H1 (cell line): ENCODE measurements around the gene GNAT2. TPM values are rescaled to one million over a fixed set of nuclear protein-coding genes. Genes with fewer than 3 reads are reported as not detected.

Experiments
- CTCF ChIA-PET: fragments of 300-600 bp; sonication (Branson Sonifier 250); formaldehyde crosslinking; loops from one replicate; lab custom pipeline; 2021; ENCODE audit not compliant: partially characterized antibody; lab: Charles Lee
- POLR2A ChIA-PET: fragments of 300-600 bp; sonication (Branson Sonifier 250); formaldehyde crosslinking; loops from one replicate; lab custom pipeline; 2021; ENCODE audit warnings: inconsistent platforms; ENCODE audit not compliant: partially characterized antibody; lab: Charles Lee
- DNase-seq, 2 experiments: peaks; one replicate each; pipeline versions ENCODE4 v3.0.0 to v3.0.0-alpha.2; 2010 to 2022; ENCODE audit warnings: low spot score in 2 of 2, low read depth in 1 of 2, mixed read lengths in 1 of 2
- FAIRE-seq: peaks from 2 replicates; lab custom pipeline; 2011; peaks lifted over from hg19 to GRCh38; lab: Jason Lieb, UNC
- H2AFZ ChIP-seq: 2 replicates; pipeline ENCODE4 v1.8.1; 2012; ENCODE audit warnings: low read length, inconsistent platforms
- H2AK5ac ChIP-seq: 2 replicates; pipeline ENCODE4 v1.6.1; 2013; ENCODE audit warnings: low read depth, low read length
- H2BK120ac ChIP-seq: replicated peaks from 2 replicates; pipeline ENCODE3; 2013; ENCODE audit warnings: low read depth, low read length, inconsistent platforms
- H2BK12ac ChIP-seq: 2 replicates; pipeline ENCODE4 v1.6.1; 2013; ENCODE audit warnings: low read depth, low read length
- H2BK15ac ChIP-seq: 2 replicates; pipeline ENCODE4 v1.6.1; 2013; ENCODE audit warnings: low read length
- H2BK20ac ChIP-seq: 2 replicates; pipeline ENCODE4 v1.6.1; 2013; ENCODE audit warnings: low read length
- H2BK5ac ChIP-seq: 2 replicates; pipeline ENCODE4 v1.6.1; 2013; ENCODE audit warnings: low read depth, low read length
- H3K14ac ChIP-seq: 2 replicates; pipeline ENCODE4 v1.6.1; 2013; ENCODE audit warnings: inconsistent platforms; ENCODE audit not compliant: insufficient read length
- H3K18ac ChIP-seq: 2 replicates; pipeline ENCODE4 v1.6.1; 2013; ENCODE audit warnings: low read length; ENCODE audit errors: extremely low read depth
- H3K23ac ChIP-seq: 2 replicates; pipeline ENCODE4 v1.6.1; 2013; ENCODE audit warnings: inconsistent platforms; ENCODE audit not compliant: insufficient read length
- H3K23me2 ChIP-seq: 2 replicates; pipeline ENCODE4 v1.6.1; 2013; ENCODE audit warnings: low read depth, low read length
- H3K27ac ChIP-seq: 2 replicates; pipeline ENCODE4 v1.6.1; 2011; ENCODE audit warnings: low read depth, low read length, inconsistent platforms
- H3K27me3 ChIP-seq, 4 experiments: replicated peaks in 1 of 4; 1 replicate in 1 of 4; 2 replicates in 3 of 4; pipeline versions ENCODE4 v1.6.1 to v1.8.1; 2011 to 2013; ENCODE audit warnings: low read length in 3 of 4, mild to moderate bottlenecking in 3 of 4, inconsistent platforms in 2 of 4, mixed read lengths in 2 of 4, moderate library complexity in 1 of 4; ENCODE audit not compliant: control insufficient read depth in 3 of 4, insufficient read depth in 3 of 4; ENCODE audit errors: extremely low read depth in 1 of 4
- H3K36me3 ChIP-seq, 4 experiments: 2 replicates each; pipeline versions ENCODE4 v1.6.1 to v1.8.1; 2011 to 2013; ENCODE audit warnings: mild to moderate bottlenecking in 4 of 4, low read length in 3 of 4, moderate library complexity in 2 of 4, control low read depth in 1 of 4, inconsistent platforms in 1 of 4; ENCODE audit not compliant: insufficient read depth in 4 of 4, control insufficient read depth in 2 of 4
- H3K4ac ChIP-seq: replicated peaks from 2 replicates; pipeline ENCODE3; 2013; ENCODE audit warnings: low read length, low read depth, mixed read lengths, inconsistent platforms; ENCODE audit not compliant: insufficient read length
- H3K4me1 ChIP-seq, 4 experiments: replicated peaks in 1 of 4; 1 replicate in 1 of 4; 2 replicates in 3 of 4; pipeline versions ENCODE4 v1.6.1 to v1.8.1; 2011 to 2013; ENCODE audit warnings: low read length in 3 of 4, inconsistent platforms in 2 of 4, mixed read lengths in 1 of 4; ENCODE audit not compliant: insufficient read depth in 4 of 4, control insufficient read depth in 3 of 4
- H3K4me2 ChIP-seq, 2 experiments: 2 replicates each; pipeline versions ENCODE4 v1.6.1 to v1.8.1; 2011 to 2013; ENCODE audit warnings: low read depth in 2 of 2, low read length in 2 of 2, control low read depth in 1 of 2, inconsistent platforms in 1 of 2, mild to moderate bottlenecking in 1 of 2; ENCODE audit not compliant: insufficient read depth in 1 of 2
- H3K4me3 ChIP-seq, 4 experiments: fragments of 200-600, 300-600 bp in 1 of 4; sonication (generic), shearing (Covaris generic), sonication (Bioruptor Twin) in 1 of 4; 2 replicates each; pipeline versions ENCODE4 v1.5.1 to v1.8.1; 2011 to 2016; ENCODE audit warnings: low read length in 4 of 4, low read depth in 3 of 4, control low read depth in 2 of 4, inconsistent platforms in 2 of 4, mild to moderate bottlenecking in 2 of 4, mixed read lengths in 1 of 4, moderate library complexity in 1 of 4; ENCODE audit not compliant: insufficient read depth in 2 of 4; ENCODE audit errors: extremely low read depth in 1 of 4
- H3K56ac ChIP-seq: replicated peaks from 2 replicates; pipeline ENCODE3; 2013; ENCODE audit warnings: low read depth, mild to moderate bottlenecking, mixed read lengths, low read length, inconsistent platforms; ENCODE audit not compliant: insufficient read length
- H3K79me1 ChIP-seq: 2 replicates; pipeline ENCODE4 v1.6.1; 2013; ENCODE audit warnings: low read depth, low read length, control low read depth
- H3K79me2 ChIP-seq, 2 experiments: 2 replicates each; pipeline versions ENCODE4 v1.6.1 to v1.8.1; 2012 to 2013; ENCODE audit warnings: low read length in 2 of 2, mild to moderate bottlenecking in 2 of 2, inconsistent platforms in 1 of 2; ENCODE audit not compliant: insufficient read depth in 2 of 2, control insufficient read depth in 1 of 2
- H3K9ac ChIP-seq, 4 experiments: replicated peaks in 1 of 4; 1 replicate in 1 of 4; 2 replicates in 3 of 4; pipeline versions ENCODE4 v1.6.1 to v1.8.1; 2011 to 2013; ENCODE audit warnings: low read depth in 3 of 4, low read length in 3 of 4, control low read depth in 2 of 4, mild to moderate bottlenecking in 2 of 4, moderate library complexity in 2 of 4, inconsistent platforms in 1 of 4; ENCODE audit errors: extremely low read depth in 1 of 4
- H3K9me3 ChIP-seq, 2 experiments: 2 replicates each; pipeline versions ENCODE4 v1.6.1 to v1.8.1; 2012 to 2013; ENCODE audit warnings: mild to moderate bottlenecking in 2 of 2, moderate library complexity in 2 of 2, control low read depth in 1 of 2, inconsistent platforms in 1 of 2, low read depth in 1 of 2, low read length in 1 of 2, mixed read lengths in 1 of 2; ENCODE audit not compliant: insufficient read depth in 2 of 2
- H4K20me1 ChIP-seq, 2 experiments: replicated peaks in 1 of 2; 2 replicates each; pipeline versions ENCODE3 to v1.8.1; 2011 to 2013; ENCODE audit warnings: inconsistent platforms in 2 of 2, low read length in 2 of 2, mild to moderate bottlenecking in 1 of 2; ENCODE audit not compliant: insufficient read depth in 2 of 2, control insufficient read depth in 1 of 2
- H4K5ac ChIP-seq: 2 replicates; pipeline ENCODE4 v1.6.1; 2013; ENCODE audit warnings: low read length, low read depth, mixed read lengths, inconsistent platforms; ENCODE audit not compliant: insufficient read length
- H4K8ac ChIP-seq: 2 replicates; pipeline ENCODE4 v1.8.0; 2013; ENCODE audit warnings: mild to moderate bottlenecking, moderate library complexity, low read length, inconsistent platforms; ENCODE audit not compliant: insufficient read depth; ENCODE audit errors: extremely low read depth
- H4K91ac ChIP-seq: replicated peaks from 2 replicates; pipeline ENCODE3; 2013; ENCODE audit warnings: low read length, mixed read lengths, inconsistent platforms; ENCODE audit not compliant: insufficient read length
- ASH2L ChIP-seq: fragments of 200-600, 300-600 bp; sonication (generic); IDR thresholded peaks from one replicate; pipeline ENCODE4 v1.7.1; 2017; ENCODE audit warnings: low read length
- BACH1 ChIP-seq: IDR thresholded peaks from 2 replicates; pipeline ENCODE4 v1.6.1; 2012; ENCODE audit warnings: low read length, improper control_type of control experiment
- BCL11A ChIP-seq, 2 experiments: IDR thresholded peaks; one replicate each; pipeline ENCODE4 v1.6.1; 2011; ENCODE audit warnings: low read depth in 2 of 2, low read length in 2 of 2, mild to moderate bottlenecking in 2 of 2
- CHD2 ChIP-seq: IDR thresholded peaks from 2 replicates; pipeline ENCODE4 v1.6.1; 2012; ENCODE audit warnings: low read length, improper control_type of control experiment
- HDAC2 ChIP-seq, 2 experiments: fragments of 300-600 bp in 1 of 2; sonication (generic) in 1 of 2; IDR thresholded peaks; 2 replicates each; pipeline ENCODE4 v1.6.1; 2011 to 2012; ENCODE audit warnings: low read depth in 2 of 2, low read length in 2 of 2, mild to moderate bottlenecking in 2 of 2, moderate library complexity in 2 of 2, borderline replicate concordance in 1 of 2, inconsistent platforms in 1 of 2
- KDM1A ChIP-seq: fragments of 200-600, 300-600 bp; sonication (generic); IDR thresholded peaks from 2 replicates; pipeline ENCODE4 v1.7.1; 2016; ENCODE audit warnings: mild to moderate bottlenecking, low read length, borderline replicate concordance
- MAFK ChIP-seq: IDR thresholded peaks from 2 replicates; pipeline ENCODE4 v1.6.1; 2012; ENCODE audit warnings: low read depth, mild to moderate bottlenecking, improper control_type of control experiment, low read length
- POLR2A ChIP-seq, 2 experiments: IDR thresholded peaks; 1 replicate in 1 of 2; 2 replicates in 1 of 2; pipeline ENCODE4 v1.6.1; 2011; ENCODE audit warnings: low read depth in 2 of 2, low read length in 2 of 2, mild to moderate bottlenecking in 2 of 2; ENCODE audit errors: control extremely low read depth in 1 of 2
- POLR2AphosphoS5 ChIP-seq: IDR thresholded peaks from 2 replicates; pipeline ENCODE4 v1.6.1; 2011; ENCODE audit warnings: low read depth, low read length
- POU5F1 ChIP-seq: IDR thresholded peaks from 2 replicates; pipeline ENCODE4 v1.6.1; 2011; ENCODE audit warnings: low read depth, mild to moderate bottlenecking, low read length, moderate library complexity
- SIRT6 ChIP-seq: IDR thresholded peaks from one replicate; pipeline ENCODE4 v1.7.1; 2012; ENCODE audit warnings: low read length, inconsistent platforms
- TCF12 ChIP-seq: IDR thresholded peaks from 2 replicates; pipeline ENCODE4 v1.6.1; 2011; ENCODE audit warnings: low read depth, mild to moderate bottlenecking, low read length
- WGBS, 2 experiments: shearing (Covaris generic) in 1 of 2; methylation state at CpG; one replicate each; pipeline versions ENCODE4 v1.1.6 to v1.1.7; 2013 to 2015; ENCODE audit warnings: low lambda C conversion rate in 2 of 2, mixed read lengths in 2 of 2, inconsistent platforms in 1 of 2, low coverage in 1 of 2, missing lambda C conversion rate in 1 of 2; ENCODE audit not compliant: insufficient replicate concordance in 2 of 2, insufficient coverage in 1 of 2, insufficient read length in 1 of 2; ENCODE audit errors: extremely low coverage in 1 of 2, missing lambda C conversion rate in 1 of 2; 5-methylcytosine and 5-hydroxymethylcytosine counted together
- polyA plus RNA-seq, 7 experiments: library from polyadenylated mRNA; depleted of rRNA in 3 of 7; stranded (reverse) in 5 of 7; unstranded in 2 of 7; fragments of >200 nt in 5 of 7; fragments of 200-250 nt in 2 of 7; gene quantifications; 1 replicate in 5 of 7; 2 replicates in 1 of 7; 4 replicates in 1 of 7; pipeline versions ENCODE4 v1.2.1 to v1.2.3, GENCODE V29; 2011 to 2013; ENCODE audit warnings: missing spikeins in 2 of 7, mixed read lengths in 2 of 7
- total RNA-seq: library from RNA; stranded (reverse); fragmentation: NEBNext Ultra II Directional; extraction: Animal tissue kit (Norgen Biotek cat#: 25700); gene quantifications from 2 replicates; pipeline ENCODE4 v1.2.1, GENCODE V29; 2021
- TF ChIP-seq, protein P1 (sequence below): IDR thresholded peaks from 2 replicates; pipeline ENCODE4 v1.6.1; 2011; ENCODE audit warnings: low read depth, mild to moderate bottlenecking, low read length; ENCODE audit not compliant: insufficient read depth

GNAT2 gene
- total and polyA plus RNA-seq, 2 of the 8 experiments (the other 6 are each of a cell fraction or from before 2014, with no cell fraction given), result 0.05 TPM; not detected in 1

DNA sequence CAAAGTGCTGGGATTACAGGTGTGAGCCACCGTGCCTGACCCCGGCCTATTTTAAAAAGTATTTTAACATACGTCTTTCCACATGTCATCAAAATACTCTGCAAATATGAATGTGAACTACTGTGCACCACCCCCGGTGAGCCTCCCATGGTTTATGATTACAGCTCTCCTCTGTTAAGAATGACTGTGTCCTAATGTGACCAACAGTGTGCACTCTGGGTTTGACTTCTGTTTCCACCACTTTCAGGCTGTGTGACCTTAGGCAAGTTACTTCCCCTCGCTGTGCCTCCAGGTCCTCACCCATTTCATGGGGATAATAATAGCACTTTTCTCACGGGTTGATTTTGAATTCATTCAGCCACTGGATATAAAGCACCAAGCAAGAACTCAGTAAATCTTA is 14.9 kb upstream of the GNAT2 start:
- Histone ChIP-seq H3K4ac (no peak overlapping the region), H3K4me1 (peaks cover 5 to 8% (median 7%) of the 10 kb centered on the region in 4 experiments; a peak in 6 of 7 replicates), H3K9ac (no peak overlapping the region), H3K18ac (no peak overlapping the region), H2BK12ac (no peak overlapping the region), H4K8ac (no peak overlapping the region), H3K56ac (no peak overlapping the region), H4K91ac (no peak overlapping the region), H3K79me1 (no peaks in the 10 kb centered on the region), H2BK120ac (no peak overlapping the region), H3K4me3 (no peak overlapping the region), H3K23ac (no peak overlapping the region), H2AFZ (no peak overlapping the region), H2BK20ac (no peak overlapping the region), H3K4me2 (no peak overlapping the region), H2BK15ac (no peak overlapping the region), H3K27ac (no peak overlapping the region), H2AK5ac (no peak overlapping the region), H3K36me3 (peaks cover 4 to 9% (median 6%) of the 10 kb centered on the region in 4 experiments; a peak in 7 of 8 replicates), H2BK5ac (no peak overlapping the region), H4K5ac (no peak overlapping the region), H3K27me3 (no peaks in the 10 kb centered on the region), H3K14ac (no peak overlapping the region), H3K79me2 (no peaks in the 10 kb centered on the region), H3K23me2 (no peaks in the 10 kb centered on the region), H3K9me3 (no peaks in the 10 kb centered on the region), H4K20me1 (peaks cover 0 to 10% of the 10 kb centered on the region in 2 experiments)
- 85% methylated on average over 6 of the region's 6 CpGs; no CpG with 5 or more reads in 1 of the 2 experiments for WGBS, 2 experiments
- FAIRE-seq (no peak), DNase-seq (no peak)
- CTCF ChIA-PET, result interaction anchor here (0.9 to 3.3 kb wide), 9 partner anchors 18 to 141 kb away, joined by 3 to 19 read pairs (median 3); no protein-coding TSS in a partner anchor
- POLR2A ChIA-PET, result interaction anchor here (1.2 kb wide), 1 partner anchor 14 kb away, joined by 5 read pairs; no protein-coding TSS in a partner anchor
- TF ChIP-seq, protein P1, sequence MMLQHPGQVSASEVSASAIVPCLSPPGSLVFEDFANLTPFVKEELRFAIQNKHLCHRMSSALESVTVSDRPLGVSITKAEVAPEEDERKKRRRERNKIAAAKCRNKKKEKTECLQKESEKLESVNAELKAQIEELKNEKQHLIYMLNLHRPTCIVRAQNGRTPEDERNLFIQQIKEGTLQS, result no peak
- TF ChIP-seq TCF12, result no peak
- TF ChIP-seq POLR2AphosphoS5, result no peak
- TF ChIP-seq KDM1A, result no peak
- no peak for TF ChIP-seq SIRT6
- no peak for TF ChIP-seq CHD2
- no peak for TF ChIP-seq BACH1
- TF ChIP-seq ASH2L, result no peak
- no peak for TF ChIP-seq HDAC2 (IDR thresholded peaks at IDR 0.05; ENCODE audit: borderline replicate concordance in 1 of 2, low read depth in 2 of 2, low read length in 2 of 2)
- no peak for TF ChIP-seq MAFK
- no peak for TF ChIP-seq BCL11A (IDR thresholded peaks at IDR 0.05; ENCODE audit: low read depth in 2 of 2, low read length in 2 of 2)
- TF ChIP-seq POU5F1, result no peak
- no peak for TF ChIP-seq POLR2A (IDR thresholded peaks at IDR 0.05; ENCODE audit: control extremely low read depth in 1 of 2, low read depth in 2 of 2, low read length in 2 of 2)
